NCI-H1105 (cell line): ENCODE results near the gene TOGARAM2.

ENCODE experiments used
- DNase-seq: peaks from one replicate; lab custom pipeline; 2025; lab: John Stamatoyannopoulos, UW

The TOGARAM2 gene

DNA sequence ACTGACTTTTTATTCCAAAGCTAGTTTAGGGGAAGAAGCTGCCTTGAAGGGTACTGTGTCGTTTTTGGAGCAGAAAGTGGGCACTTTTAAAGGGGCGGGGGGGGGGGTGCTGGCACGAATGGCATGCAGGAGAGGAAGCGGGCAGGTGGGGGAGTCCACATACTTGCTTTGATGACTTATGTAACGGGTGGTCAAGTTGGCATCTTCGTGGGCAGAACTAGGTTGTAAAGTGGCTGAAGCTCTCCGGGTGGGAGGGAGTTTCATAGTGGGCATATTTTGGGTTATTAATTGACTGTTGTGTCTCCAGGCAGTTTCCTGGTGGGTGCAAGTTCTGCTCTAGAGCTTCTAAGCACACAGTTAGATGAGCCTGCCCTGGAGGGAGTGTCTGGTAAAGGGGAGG is 73.3 kb downstream of the TOGARAM2 start:
- DNase-seq, result no peak

DNA sequence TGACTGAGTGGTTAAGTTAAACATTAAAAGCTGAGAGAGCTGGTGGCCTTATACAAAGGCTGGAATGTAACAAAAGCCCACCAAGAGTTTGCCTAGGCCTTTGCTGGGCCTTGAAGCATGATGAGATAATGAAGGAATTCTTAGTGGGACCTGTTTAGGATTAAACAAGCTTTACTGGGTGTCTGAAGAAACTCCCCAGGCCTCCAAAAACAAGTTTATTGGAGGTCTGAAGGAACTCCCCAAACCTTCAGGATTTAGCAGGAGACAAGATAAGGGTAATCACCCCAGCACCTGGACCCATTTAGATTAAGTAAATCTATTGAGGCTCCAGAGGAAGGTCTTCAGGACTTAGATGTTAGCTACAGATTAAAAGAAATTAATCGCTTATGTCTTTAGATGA is 74.5 kb downstream of the TOGARAM2 start:
- DNase-seq, result no peak

GRCh38 chr2:29056452-29056851 is 75.4 kb downstream of the TOGARAM2 start:
- DNase-seq, result no peak

- no peak for DNase-seq
Observed at GRCh38 chr2:29057006-29057405, 75.9 kb downstream of the TOGARAM2 start.

DNA sequence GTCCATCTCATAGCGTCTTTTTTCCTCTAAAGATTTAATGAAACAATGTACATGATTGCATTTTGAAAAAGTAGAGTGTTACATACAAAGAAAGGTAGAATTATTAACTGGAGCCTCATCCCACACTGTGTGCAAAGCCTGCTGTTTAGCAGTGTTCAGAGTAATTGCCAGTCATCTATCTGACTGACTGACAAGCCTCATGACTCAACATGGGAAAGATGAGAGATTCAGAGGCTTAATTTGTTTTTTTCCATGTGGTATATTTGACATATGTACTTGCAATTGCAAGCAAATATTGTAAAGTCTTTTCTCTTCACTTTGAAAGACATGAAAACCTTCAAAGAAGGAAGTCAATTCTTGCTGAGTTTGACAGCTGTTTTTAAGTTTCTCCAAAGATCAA is 78.5 kb downstream of the TOGARAM2 start:
- no peak for DNase-seq

GRCh38 chr2:29060441-29060840 is 79.3 kb downstream of the TOGARAM2 start:
- DNase-seq, result no peak

- DNase-seq, result no peak
Observed at GRCh38 chr2:29061176-29061575, 80.1 kb downstream of the TOGARAM2 start.

- no peak for DNase-seq
Observed at GRCh38 chr2:29061616-29062015, 80.5 kb downstream of the TOGARAM2 start.

DNA sequence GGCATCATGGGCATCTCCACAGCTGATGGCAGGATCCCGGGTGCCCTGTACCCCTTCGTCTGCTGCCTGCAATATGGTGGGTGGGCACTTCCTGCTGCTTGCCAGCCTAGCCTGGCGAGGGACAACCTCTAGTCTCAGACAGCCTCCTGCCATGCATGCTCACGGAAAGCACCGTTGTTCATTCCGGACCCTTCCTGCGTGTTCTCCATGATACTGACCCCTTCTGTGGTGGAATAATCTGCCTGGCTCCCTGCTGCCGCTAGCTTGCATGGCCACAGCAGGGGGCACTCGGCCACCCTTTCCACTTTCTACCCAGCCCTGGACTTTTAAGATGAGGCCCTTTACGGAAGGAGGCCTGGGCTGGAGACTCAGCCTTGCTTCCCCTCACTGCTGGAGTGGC is 81.3 kb downstream of the TOGARAM2 start:
- no peak for DNase-seq

DNA sequence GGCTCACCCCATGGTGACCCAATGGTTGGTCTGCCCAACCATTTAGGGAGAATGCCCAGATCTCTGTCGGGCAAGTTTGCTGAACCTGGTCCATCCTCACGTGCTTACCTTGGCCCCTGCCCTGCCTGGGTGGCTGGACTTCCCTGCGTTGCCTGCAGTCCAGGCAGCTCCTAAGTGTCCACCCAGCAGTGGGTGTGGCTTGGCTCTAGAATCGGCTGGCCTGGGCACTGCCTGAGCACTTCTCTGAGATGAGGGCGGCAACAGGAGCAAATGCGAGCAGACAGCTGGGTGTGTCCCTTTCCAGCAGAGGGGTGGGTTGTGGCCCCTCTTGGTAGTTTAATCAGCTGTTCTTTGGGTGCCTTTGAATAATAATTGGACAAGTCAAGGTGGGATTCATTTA is 82.0 kb downstream of the TOGARAM2 start:
- no peak for DNase-seq

GRCh38 chr2:29063646-29064345 is 82.7 kb downstream of the TOGARAM2 start:
- no peak for DNase-seq

- no peak for DNase-seq
Observed at GRCh38 chr2:29064346-29064715, 83.2 kb downstream of the TOGARAM2 start.

GRCh38 chr2:29064746-29065067 is 83.6 kb downstream of the TOGARAM2 start:
- no peak for DNase-seq

DNA sequence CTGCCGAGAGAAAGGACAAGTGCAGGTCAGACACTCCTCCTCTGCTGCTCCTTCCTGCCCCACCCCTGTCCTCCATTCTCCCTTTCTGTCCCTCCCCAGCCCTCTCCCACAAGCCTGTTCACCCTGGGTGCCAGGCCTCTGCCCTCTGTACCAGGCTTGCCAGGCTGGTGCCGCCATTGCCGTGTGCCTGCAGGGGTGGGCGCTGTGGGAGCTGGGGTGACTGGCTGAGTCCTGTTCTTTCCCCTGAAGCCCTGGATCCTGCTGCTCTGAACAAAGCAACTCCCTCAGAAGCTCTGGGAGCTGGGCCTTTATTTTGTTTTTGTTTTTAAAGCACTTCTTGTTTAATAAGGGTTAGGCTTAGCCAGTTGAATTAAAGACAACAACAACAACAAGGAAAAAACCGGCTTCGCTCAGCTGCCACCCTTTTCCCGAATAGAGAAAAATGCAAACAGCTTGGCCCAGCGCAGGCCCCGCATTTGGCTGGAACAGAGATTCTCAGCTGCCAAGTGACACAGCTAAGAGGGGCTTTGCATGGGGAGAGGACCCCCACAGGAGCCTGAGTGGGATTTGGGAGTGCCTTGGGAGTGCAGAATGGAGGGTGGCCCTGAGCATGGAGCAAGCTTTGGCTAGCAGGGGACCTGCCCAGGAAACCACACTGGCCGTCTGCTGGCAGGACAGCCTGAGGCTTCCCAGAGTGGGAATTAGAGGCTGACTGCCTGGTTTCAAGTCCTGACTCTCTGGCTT is 84.1 kb downstream of the TOGARAM2 start:
- DNase-seq, result no peak

DNA sequence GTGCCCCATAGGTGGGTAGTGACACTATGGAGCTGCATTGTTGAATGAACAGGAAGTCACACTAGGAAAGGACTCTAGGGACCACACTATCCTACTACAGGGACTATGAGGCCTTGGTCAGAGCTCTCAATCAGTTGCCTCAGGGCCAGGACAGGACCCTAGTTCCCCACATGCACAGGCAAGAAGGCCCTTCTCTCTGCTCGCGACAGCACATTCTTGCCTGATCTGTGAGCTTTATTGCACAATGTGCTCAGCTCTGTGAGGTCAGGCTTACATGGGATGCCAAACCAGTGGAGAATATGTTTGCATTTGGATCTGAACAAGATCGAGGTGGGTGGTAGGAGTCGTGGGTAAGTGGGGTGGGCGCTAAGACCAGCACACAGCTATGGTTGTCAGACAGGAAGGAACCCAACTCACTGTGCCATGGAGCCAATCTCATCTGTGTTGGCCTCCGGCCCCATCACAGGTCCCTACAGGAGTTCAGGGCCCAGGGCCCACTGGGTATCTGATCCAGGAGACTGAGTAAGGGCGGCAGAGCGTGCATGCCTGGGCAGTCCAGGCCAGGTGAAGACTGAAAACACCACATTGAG is 85.3 kb downstream of the TOGARAM2 start:
- DNase-seq, result no peak

- DNase-seq, result no peak
Observed at GRCh38 chr2:29066997-29067605, 86.0 kb downstream of the TOGARAM2 start.

DNA sequence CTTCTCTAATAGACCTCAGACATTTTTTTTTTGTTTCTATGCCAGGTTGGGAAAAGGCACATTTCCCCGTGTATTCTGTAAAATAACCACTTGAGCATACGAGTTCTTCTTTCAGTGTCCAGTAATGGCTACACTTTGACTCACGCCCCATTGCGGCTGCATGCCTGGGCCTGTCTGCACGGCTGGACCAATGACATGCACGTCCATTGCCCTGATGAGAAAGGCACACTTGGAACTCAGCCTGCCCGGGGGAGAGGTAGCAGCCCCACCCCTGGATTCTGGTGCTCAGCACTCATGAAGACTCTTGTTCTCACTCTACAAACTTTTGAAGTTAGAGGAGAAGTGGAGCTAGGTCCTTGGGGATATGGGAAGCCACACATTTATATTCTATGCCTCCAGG is 87.4 kb downstream of the TOGARAM2 start:
- DNase-seq, result no peak

GRCh38 chr2:29070526-29070925 is 89.4 kb downstream of the TOGARAM2 start:
- no peak for DNase-seq

GRCh38 chr2:29071032-29071975 is 90.2 kb downstream of the TOGARAM2 start:
- no peak for DNase-seq

DNA sequence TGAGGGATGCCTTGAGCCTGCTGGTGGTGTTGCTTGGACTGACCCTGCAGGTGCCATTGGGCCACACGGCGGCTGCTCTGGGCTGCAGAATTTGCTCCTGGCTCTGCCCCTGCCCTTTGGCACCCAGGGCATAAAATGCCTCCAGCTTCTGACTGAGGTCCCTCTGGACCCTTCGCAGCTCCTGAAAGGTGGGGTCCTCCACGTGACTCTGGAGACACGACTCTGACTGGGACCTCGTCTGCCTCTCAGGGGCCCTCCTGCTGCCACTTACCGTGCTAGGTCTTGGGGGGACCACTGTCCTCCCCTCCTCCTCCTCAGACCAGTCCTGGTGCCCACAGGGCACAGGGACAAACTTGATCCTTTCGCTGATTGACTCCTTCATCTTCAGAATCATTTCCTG is 91.2 kb downstream of the TOGARAM2 start:
- no peak for DNase-seq

GRCh38 chr2:29072971-29073725 is 92.0 kb downstream of the TOGARAM2 start:
- no peak for DNase-seq
